HG02763 (cell line): ENCODE results near the gene ARAP1.

Experiments used
- ATAC-seq: cut with Tn5 transposase; IDR thresholded peaks from one replicate; pipeline ENCODE4 v1.9.1; 2021; ENCODE audit warnings: mild to moderate bottlenecking, moderate library complexity; ENCODE audit not compliant: unreplicated experiment

Gene ARAP1

GRCh38 chr11:72668629-72669347 lies 83.4 kb downstream of the ARAP1 start:
- peak; percentile 83 for ATAC-seq

DNA sequence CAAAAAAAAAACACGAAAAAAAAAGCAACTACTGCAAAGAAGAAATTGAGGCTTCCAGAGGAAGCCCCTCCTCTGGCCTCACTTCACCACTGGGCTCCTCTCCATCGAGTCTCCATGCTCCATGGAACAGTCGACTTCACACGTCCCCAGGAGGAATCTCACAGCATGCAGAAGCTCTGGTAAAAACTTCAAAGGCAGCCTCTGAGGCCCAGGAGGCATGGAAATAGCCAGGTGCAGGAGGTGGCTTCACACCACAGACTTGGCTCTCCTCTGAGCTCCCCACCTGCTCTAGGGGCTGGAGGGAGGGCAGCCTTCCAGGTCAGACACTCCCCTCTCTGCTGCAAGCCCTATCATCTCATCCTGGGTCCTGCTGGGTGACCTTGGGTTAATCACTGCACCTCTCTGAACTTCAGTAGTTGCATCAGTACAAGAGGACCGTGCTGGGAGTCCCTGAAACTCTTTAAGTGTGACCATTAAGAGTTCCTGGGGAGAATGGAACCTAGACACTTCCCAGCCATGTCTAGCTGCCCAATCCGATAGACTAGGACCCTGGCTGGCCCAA lies 86.2 kb downstream of the ARAP1 start:
- ATAC-seq = no peak

DNA sequence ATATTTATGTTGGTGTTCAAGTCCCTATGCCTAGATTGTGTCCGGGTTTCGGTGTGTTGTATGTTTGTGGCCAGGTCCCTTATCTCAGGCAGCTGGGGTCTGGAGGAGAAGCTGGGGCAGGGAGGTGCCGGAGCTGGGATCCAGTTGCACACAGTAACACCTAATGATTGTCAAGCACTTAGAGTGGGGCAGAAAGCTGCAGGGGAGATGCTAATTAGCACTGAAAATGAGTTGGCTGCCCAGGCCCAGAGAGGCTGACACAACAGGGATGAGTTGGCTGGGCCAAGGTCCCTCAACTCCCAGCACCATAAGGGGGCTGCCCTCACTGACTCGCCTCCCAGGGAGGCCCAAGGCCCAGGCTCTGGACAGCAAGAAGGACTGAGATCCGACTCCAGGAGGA lies 90.2 kb downstream of the ARAP1 start:
- ATAC-seq = no peak

DNA sequence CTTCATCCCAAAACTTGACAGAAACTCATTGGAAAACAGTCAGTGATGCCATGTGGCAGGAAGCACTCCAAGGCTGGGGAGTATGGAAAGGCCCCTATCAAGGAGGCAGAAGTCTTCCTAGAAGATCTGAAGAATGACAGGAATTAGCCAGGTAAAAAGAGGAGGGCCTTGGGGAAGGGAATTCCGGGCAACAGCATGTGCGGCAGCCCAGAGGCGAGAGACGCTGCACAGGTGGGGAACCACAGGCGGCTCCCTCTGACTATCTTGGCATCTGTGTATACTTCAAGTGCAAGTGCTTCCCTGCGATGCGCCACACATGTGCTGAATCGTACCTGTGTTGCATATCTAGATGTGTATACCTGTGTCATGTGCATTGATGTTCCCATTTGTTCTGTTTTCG lies 90.7 kb downstream of the ARAP1 start:
- no peak for ATAC-seq

GRCh38 chr11:72658989-72659640 lies 93.1 kb downstream of the ARAP1 start:
- ATAC-seq = no peak

DNA sequence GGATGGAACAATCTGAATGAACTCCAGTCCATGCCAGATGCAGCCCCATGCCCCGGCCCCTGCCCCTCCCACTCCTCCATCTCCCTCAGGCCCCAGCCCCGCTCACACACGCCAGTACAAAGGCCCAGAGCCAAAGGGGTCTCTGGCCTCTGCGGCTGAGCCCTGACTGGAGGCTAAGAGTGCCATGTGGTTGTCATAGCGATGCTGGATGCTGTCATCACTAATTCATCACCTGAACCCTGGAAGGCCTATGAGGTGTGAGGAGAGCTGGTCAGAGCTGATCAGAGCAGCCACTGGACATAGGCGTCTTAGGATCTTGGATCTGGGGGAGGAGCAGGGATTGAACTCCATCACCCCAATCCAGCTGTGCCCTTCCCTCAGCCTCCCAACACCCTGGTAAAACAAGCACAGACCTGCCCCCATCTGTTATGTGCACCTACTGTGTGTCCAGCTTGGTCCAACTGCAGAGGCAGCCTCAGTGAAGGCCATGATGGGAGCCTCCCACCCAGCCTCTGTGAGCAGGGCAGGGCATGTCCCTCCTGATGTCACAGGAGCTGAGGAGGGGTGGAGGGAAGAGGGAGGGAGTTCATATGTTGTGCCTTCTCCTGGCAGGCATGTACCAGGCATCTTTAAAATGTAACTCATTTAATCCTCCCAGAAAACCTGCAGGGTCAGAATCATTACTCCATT lies 94.7 kb downstream of the ARAP1 start:
- ATAC-seq = no peak

- ATAC-seq = no peak
Observed at GRCh38 chr11:72655896-72656464, 96.2 kb downstream of the ARAP1 start.

DNA sequence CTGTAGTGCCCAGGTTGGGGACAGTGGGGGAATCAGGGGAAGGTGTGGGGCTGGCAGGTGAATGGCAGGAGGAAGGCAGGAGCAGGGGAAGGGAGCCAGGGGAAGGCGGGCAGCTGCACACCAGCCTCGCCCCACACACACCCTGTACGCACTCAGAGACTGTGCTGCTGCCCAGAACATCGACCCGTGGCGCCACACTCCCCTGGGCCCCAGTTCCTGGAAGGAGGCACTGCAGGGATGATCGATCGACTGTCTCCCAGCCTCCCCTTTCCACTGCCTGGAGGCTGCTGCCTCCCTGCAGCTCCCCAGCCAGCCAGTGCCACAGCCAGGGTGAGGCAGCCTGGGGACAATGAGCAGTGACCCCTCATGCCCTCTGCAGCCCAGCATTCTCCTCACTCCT lies 97.2 kb downstream of the ARAP1 start:
- ATAC-seq = no peak

DNA sequence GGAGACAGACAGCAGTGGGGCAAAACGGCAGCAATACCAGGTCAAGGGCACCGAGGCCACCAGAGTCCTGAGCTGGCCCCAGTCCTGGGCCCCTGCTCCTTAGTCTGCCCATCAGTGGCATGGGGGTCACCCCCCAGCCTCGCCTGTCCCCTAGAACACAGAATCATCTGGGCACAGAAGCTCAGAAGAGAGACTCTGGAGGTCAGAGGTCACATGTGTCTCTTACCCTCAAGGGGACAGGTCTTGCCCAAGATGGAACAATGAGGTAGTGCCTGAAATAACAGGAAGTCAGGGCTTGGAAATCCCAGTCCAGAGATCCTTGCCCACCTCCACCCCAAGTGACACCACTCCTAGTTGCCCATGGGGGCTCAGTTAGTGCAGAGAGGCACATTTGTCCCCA lies 98.6 kb downstream of the ARAP1 start:
- no peak for ATAC-seq

GRCh38 chr11:72652873-72653630 lies 99.2 kb downstream of the ARAP1 start:
- no peak for ATAC-seq

DNA sequence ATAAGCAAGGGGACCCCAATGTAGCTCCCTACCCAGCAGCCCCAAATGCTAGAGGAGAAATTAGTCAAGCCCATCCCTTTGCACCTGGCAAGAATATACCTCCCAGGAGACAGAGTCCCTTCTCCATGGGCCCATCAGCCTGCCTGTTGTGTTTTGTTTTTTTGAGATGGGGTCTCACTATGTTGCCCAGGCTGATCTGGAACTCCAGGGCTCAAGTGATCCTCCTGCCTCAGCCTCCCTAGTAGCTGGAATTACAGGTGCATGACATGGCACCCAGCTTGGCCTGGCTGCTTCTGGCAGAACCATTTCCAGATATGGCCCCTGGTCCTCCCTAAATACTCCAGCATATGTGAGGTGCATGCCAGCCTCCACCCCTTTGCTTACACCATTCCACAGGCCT lies 100.1 kb downstream of the ARAP1 start:
- ATAC-seq = no peak

DNA sequence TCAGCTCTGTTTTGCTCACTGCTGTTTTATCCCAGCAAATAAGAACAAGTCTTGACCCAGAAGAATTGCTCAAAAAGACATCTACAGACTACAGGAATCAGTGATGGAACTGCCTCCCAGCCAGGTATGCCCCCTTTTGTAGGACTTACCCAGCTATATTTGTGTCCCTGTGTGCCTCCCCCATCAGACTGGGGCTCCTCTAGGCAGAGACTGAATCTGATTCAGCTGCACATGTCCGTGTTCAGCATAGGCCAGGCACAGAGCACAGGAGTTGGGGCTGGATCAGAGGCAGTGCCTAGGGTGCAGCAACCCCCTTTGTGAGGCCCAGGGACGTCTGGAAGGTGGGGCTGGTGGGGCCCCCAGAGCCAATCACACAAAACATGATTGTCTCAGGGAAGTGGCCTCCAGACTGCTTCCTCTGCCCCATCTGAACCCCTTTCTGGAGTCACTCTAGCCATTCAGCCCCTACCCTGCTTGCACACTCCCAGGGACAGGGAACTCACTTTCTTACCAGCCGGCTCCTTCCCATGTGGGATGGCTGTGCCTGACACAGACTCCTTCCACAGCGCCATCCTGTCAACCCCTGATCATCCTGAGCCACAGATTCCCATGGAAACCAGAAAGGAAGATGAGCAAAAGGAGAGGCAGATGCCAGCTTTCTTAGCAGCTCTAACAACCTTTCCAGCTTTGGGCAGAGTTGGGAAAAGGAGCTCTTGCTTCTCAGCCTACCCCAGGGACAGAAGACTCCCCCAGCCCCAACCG lies 102.8 kb downstream of the ARAP1 start:
- no peak for ATAC-seq

DNA sequence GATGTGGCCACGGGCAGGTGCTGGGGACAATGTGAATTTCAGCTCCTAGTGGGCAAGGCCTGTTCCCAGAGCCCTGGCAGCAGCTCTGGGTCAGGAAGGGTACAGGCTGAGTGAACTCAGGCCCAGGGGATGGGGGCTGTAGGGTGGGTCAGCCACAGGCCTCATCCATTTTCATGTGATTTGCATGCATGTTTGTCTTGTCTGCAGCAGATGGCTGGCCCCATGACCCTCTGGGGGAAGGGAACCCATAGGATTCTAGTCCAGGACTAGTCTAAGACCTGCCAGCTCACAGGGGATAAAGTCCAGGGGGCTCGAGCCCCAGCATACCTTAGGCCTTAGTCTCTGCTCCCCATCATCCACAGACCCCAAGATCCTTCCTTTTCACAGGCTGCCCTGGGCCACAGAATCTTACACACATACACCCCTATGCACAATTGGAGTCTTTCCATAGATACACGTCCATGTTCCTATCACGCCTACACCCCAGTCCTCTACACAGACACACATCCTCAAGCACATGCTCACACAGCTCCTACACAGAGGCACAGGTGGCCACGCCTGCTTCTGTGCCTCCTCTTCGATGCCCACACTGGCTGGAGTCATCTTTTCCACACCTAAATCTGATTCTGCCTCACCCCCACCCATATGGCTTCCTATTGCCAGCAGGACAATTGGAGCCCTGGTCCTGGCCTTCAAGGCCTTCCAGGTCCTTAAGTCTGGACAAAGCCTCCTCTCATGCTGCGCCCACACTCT lies 103.6 kb downstream of the ARAP1 start:
- ATAC-seq = no peak

GRCh38 chr11:72647882-72648281 lies 104.3 kb downstream of the ARAP1 start:
- no peak for ATAC-seq

GRCh38 chr11:72646472-72646871 lies 105.7 kb downstream of the ARAP1 start:
- no peak for ATAC-seq

DNA sequence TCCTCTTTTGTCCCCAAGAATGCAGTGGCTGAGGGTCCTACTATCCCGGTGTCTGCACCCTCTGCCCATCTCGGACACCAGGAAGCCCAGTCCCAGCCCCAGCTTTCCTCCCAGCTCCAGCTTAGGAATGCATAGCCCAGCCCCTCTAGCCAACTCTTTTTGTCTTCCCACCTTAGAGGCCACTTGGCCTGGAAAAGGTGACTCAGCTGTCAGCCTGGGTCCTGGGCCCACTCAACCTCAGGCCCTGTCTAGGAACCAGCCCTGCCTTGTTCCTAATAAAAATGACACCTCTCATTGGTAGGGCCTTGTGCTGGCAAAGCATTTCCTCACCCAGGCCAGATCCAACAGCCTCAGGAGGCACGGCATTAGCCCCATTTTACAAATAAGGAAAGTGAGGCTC lies 106.2 kb downstream of the ARAP1 start:
- no peak for ATAC-seq

- no peak for ATAC-seq
Observed at GRCh38 chr11:72643547-72643946, 108.7 kb downstream of the ARAP1 start.

GRCh38 chr11:72642884-72643522 lies 109.2 kb downstream of the ARAP1 start:
- no peak for ATAC-seq
